T-helper 22 cell (primary cell): ENCODE results near the gene CSNK1G2.

Source experiments
- DNase-seq: peaks from one replicate; pipeline ENCODE4 v3.0.0-alpha.2; 2020; ENCODE audit warnings: low read depth

Gene CSNK1G2

GRCh38 chr19:1918975-1919374, 22.0 kb upstream of the CSNK1G2 start:
- DNase-seq = no peak

GRCh38 chr19:1920644-1921043, 20.3 kb upstream of the CSNK1G2 start:
- no peak for DNase-seq

- no peak for DNase-seq
These were observed 19.6 kb upstream of the CSNK1G2 start for GRCh38 chr19:1921326-1921725.

GRCh38 chr19:1921825-1922224, 19.1 kb upstream of the CSNK1G2 start:
- no peak for DNase-seq

GRCh38 chr19:1922803-1923202, 18.2 kb upstream of the CSNK1G2 start:
- DNase-seq = no peak

GRCh38 chr19:1923319-1923718, 17.7 kb upstream of the CSNK1G2 start:
- no peak for DNase-seq

GRCh38 chr19:1924320-1924961, 16.5 kb upstream of the CSNK1G2 start:
- no peak for DNase-seq

GRCh38 chr19:1925544-1925943, 15.4 kb upstream of the CSNK1G2 start:
- DNase-seq = no peak

GRCh38 chr19:1929021-1929742, 11.8 kb upstream of the CSNK1G2 start:
- DNase-seq = peak; percentile 54

GRCh38 chr19:1931445-1931844, 9.5 kb upstream of the CSNK1G2 start:
- no peak for DNase-seq

- DNase-seq = no peak
These were observed 8.6 kb upstream of the CSNK1G2 start for GRCh38 chr19:1932395-1932794.

- no peak for DNase-seq
These were observed 7.7 kb upstream of the CSNK1G2 start for GRCh38 chr19:1933244-1933643.

- DNase-seq = no peak
These were observed 7.0 kb upstream of the CSNK1G2 start for GRCh38 chr19:1933942-1934341.

GRCh38 chr19:1935484-1936208, 5.3 kb upstream of the CSNK1G2 start:
- DNase-seq = no peak

- DNase-seq = no peak
These were observed 4.5 kb upstream of the CSNK1G2 start for GRCh38 chr19:1936430-1936829.

GRCh38 chr19:1936916-1937610, 3.9 kb upstream of the CSNK1G2 start:
- no peak for DNase-seq

- DNase-seq = no peak
These were observed 2.9 kb upstream of the CSNK1G2 start for GRCh38 chr19:1938071-1938470.

GRCh38 chr19:1942078-1942933, 1.3 kb downstream of the CSNK1G2 start:
- peak; percentile 78 for DNase-seq

GRCh38 chr19:1942934-1943555, 2.1 kb downstream of the CSNK1G2 start:
- DNase-seq = no peak

- no peak for DNase-seq
These were observed 2.7 kb downstream of the CSNK1G2 start for GRCh38 chr19:1943661-1944087.
